Measurements from ENCODE around the gene C8G. TPM values are rescaled to one million over a fixed set of nuclear protein-coding genes. Genes with fewer than 3 reads are reported as not detected.
A peak's percentile ranks its signal among the peaks of the same experiment; 100 is the strongest.

Gene C8G
- total and polyA plus RNA-seq, 2 donors (not counting 1 experiment from before 2014, with no cell fraction given), result 1.7 to 2.8 TPM

- ATAC-seq (ENCODE audit: low read depth) (peak; percentile 91), DNase-seq (peak; percentile 92)
- H3K4me3 ChIP-seq (ENCODE audit: control extremely low read depth in 1 of 5, extremely low read depth in 1 of 5, insufficient read depth in 1 of 5, low read depth in 2 of 5, low read length in 4 of 5), result peak within 1 kb of the TSS; percentile 32 to 71 (median 66)
- intact Hi-C loops (cut with micrococcal nuclease), result loop anchor here (1.0 to 5.0 kb wide), 7 partner anchors 8 to 510 kb away; partner anchors contain the start of genes ABCA2, FBXW5, PHPT1 and SEC16A
- H3K79me2 ChIP-seq (ENCODE audit: control insufficient read depth, insufficient read depth, low read length), result peaks cover 10% of the 10 kb centered on the region
- H3K27me3 Mint-ChIP-seq, result peaks cover 6% of the 10 kb centered on the region
- peaks cover 0 to 6% of the 10 kb centered on the region in 2 experiments for H3K36me3 ChIP-seq (replicated peaks in 1 of 2; ENCODE audit: control extremely low read depth in 1 of 2, control insufficient read depth in 1 of 2, extremely low read depth in 1 of 2, insufficient read depth in 2 of 2, low read length in 1 of 2)
- TF ChIP-seq, protein P1, sequence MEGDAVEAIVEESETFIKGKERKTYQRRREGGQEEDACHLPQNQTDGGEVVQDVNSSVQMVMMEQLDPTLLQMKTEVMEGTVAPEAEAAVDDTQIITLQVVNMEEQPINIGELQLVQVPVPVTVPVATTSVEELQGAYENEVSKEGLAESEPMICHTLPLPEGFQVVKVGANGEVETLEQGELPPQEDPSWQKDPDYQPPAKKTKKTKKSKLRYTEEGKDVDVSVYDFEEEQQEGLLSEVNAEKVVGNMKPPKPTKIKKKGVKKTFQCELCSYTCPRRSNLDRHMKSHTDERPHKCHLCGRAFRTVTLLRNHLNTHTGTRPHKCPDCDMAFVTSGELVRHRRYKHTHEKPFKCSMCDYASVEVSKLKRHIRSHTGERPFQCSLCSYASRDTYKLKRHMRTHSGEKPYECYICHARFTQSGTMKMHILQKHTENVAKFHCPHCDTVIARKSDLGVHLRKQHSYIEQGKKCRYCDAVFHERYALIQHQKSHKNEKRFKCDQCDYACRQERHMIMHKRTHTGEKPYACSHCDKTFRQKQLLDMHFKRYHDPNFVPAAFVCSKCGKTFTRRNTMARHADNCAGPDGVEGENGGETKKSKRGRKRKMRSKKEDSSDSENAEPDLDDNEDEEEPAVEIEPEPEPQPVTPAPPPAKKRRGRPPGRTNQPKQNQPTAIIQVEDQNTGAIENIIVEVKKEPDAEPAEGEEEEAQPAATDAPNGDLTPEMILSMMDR (IDR thresholded peaks at IDR 0.05), result no peak
- TF ChIP-seq EZH2 (IDR thresholded peaks at IDR 0.05; ENCODE audit: borderline replicate concordance, insufficient read depth, low read depth, low read length, poor library complexity, severe bottlenecking), result no peak
- peaks cover 26% of the 10 kb centered on the region for H3K4me1 Mint-ChIP-seq
- H3K27ac ChIP-seq (ENCODE audit: low read length in 2 of 2), result peak within 1 kb of the TSS; percentile 76 to 97
- under 1% methylated on average over 86 of the region's 92 CpGs for WGBS (ENCODE audit: insufficient coverage)
- H3K27me3 ChIP-seq (replicated peaks in 1 of 4; ENCODE audit: control extremely low read depth in 1 of 4, control insufficient read depth in 3 of 4, insufficient read depth in 4 of 4, low read length in 3 of 4), result peaks cover 0 to 3% (median 0%) of the 10 kb centered on the region in 4 experiments
- H3K9ac ChIP-seq (ENCODE audit: low read length), result peak within 1 kb of the TSS; percentile 82
- POLR2A ChIA-PET, result interaction anchor here (0.6 to 1.7 kb wide), 13 partner anchors 9 to 251 kb away, joined by 3 to 19 read pairs (median 4); partner anchors contain the start of genes ABCA2, AJM1, FUT7 and TUBB4B
- H3K4me1 ChIP-seq (ENCODE audit: control insufficient read depth in 2 of 2, insufficient read depth in 2 of 2, low read length in 2 of 2), result peaks cover 27 to 38% of the 10 kb centered on the region in 2 donors
- peaks cover 0 to 10% (median 0%) of the 10 kb centered on the region in 3 donors for H3K9me3 ChIP-seq (ENCODE audit: control extremely low read depth in 1 of 3, control insufficient read depth in 2 of 3, insufficient read depth in 1 of 3, low read length in 2 of 3)
- peak within 1 kb of the TSS; percentile 85 for H2AFZ ChIP-seq (ENCODE audit: insufficient read depth, low read depth, low read length, poor library complexity, severe bottlenecking)
- H3K9me3 Mint-ChIP-seq (ENCODE audit: insufficient read depth), result no peaks in the 10 kb centered on the region
- CTCF ChIA-PET, result interaction anchor here (0.5 to 2.4 kb wide), 11 partner anchors 9 to 611 kb away, joined by 3 to 20 read pairs (median 5); partner anchors contain the start of genes ABCA2, AJM1, FBXW5 and FUT7
- peak within 1 kb of the TSS; percentile 91 for H3K27ac Mint-ChIP-seq
- H3K4me3 Mint-ChIP-seq, result peak within 1 kb of the TSS; percentile 91
- H3K4me2 ChIP-seq (replicated peaks; ENCODE audit: low read depth, low read length, poor library complexity, severe bottlenecking), result peak within 1 kb of the TSS; percentile 99
- H4K20me1 ChIP-seq (ENCODE audit: control insufficient read depth, insufficient read depth, low read length, poor library complexity, severe bottlenecking), result peaks cover 17% of the 10 kb centered on the region
Measured at GRCh38 chr9:136991993-136992818, 47.2 kb downstream of the C8G start, which contains the start of gene PAXX. Gene PAXX, plus strand, starts transcription at chr9:136992422. Its CDS starts 22 bp downstream, at chr9:136992444.

Data from B cell (primary cell).